Measurements from ENCODE around the gene MCM9. TPM values are rescaled to one million over a fixed set of nuclear protein-coding genes. Genes with fewer than 3 reads are reported as not detected.

The MCM9 gene
- total RNA-seq, 1 experiment from 2014 or later: 18.6 TPM

GRCh38 chr6:118871331-118871730, 63.6 kb downstream of the MCM9 start:
- Histone ChIP-seq H2BK120ac (ENCODE audit: low read depth, low read length, poor library complexity, severe bottlenecking) (no peak overlapping the region), H2BK12ac (ENCODE audit: insufficient read length, low read depth, low read length) (no peak overlapping the region), H2AFZ (ENCODE audit: low read length) (no peak overlapping the region), H3K4ac (ENCODE audit: low read depth, low read length) (no peak overlapping the region), H3K14ac (ENCODE audit: insufficient read depth, low read length) (no peak overlapping the region), H4K20me1 (ENCODE audit: control insufficient read depth, insufficient read depth, insufficient read length) (no peaks in the 10 kb centered on the region), H2BK20ac (ENCODE audit: low read depth, low read length, poor library complexity, severe bottlenecking) (no peak overlapping the region), H3K23me2 (ENCODE audit: insufficient read length, low read depth, low read length, poor library complexity, severe bottlenecking) (no peaks in the 10 kb centered on the region), H3K56ac (ENCODE audit: insufficient read length, low read depth, low read length) (no peak overlapping the region), H3K27me3 (ENCODE audit: insufficient read depth, low read length) (no peaks in the 10 kb centered on the region), H2BK15ac (ENCODE audit: low read depth, low read length) (no peak overlapping the region), H3K27ac (ENCODE audit: insufficient read length, low read depth, low read length) (no peak overlapping the region), H3K18ac (ENCODE audit: insufficient read length, low read depth, low read length) (no peak overlapping the region), H3K9me3 (ENCODE audit: control insufficient read depth, low read depth, low read length) (no peaks in the 10 kb centered on the region), H2AK5ac (ENCODE audit: insufficient read length, low read length) (no peak overlapping the region), H4K5ac (ENCODE audit: insufficient read length, low read depth, low read length) (no peak overlapping the region), H3T11ph (ENCODE audit: low read length) (no peak overlapping the region), H4K8ac (replicated peaks; ENCODE audit: insufficient read length, low read depth, low read length) (no peak overlapping the region), H3K23ac (ENCODE audit: insufficient read length, low read depth, low read length) (no peak overlapping the region), H3K79me1 (ENCODE audit: insufficient read depth, low read depth, low read length, poor library complexity, severe bottlenecking) (no peaks in the 10 kb centered on the region), H3K4me2 (ENCODE audit: insufficient read depth, insufficient read length, low read length) (no peak overlapping the region), H3K79me2 (ENCODE audit: insufficient read depth, low read length) (no peaks in the 10 kb centered on the region), H3K9ac (ENCODE audit: extremely low read depth, insufficient read length, low read length) (no peak overlapping the region), H3K4me1 (ENCODE audit: insufficient read depth, low read length) (no peaks in the 10 kb centered on the region), H4K91ac (ENCODE audit: insufficient read length, low read depth, low read length) (no peak overlapping the region), H2BK5ac (ENCODE audit: insufficient read length, low read length) (no peak overlapping the region)
- no peak overlapping the region for H3K4me3 Mint-ChIP-seq
- H3K27ac Mint-ChIP-seq: no peak overlapping the region
- peaks cover 0 to 2% (median 0%) of the 10 kb centered on the region in 3 experiments; a peak in 2 of 7 replicates for H3K36me3 Mint-ChIP-seq (ENCODE audit: insufficient read depth in 1 of 3, low read depth in 3 of 3)
- no peak for TF ChIP-seq CTCF (conservative IDR thresholded peaks at IDR 0.05)
- peaks cover 0 to 3% of the 10 kb centered on the region in 2 experiments; a peak in 3 of 5 replicates for H3K9me3 Mint-ChIP-seq
- no peak for DNase-seq
- H3K27me3 Mint-ChIP-seq (ENCODE audit: low read depth): no peaks in the 10 kb centered on the region
- 0 out of 4 replicates have a peak, but pooled peaks cover 0 to 2% of the 10 kb centered on the region in 2 experiments for H3K4me1 Mint-ChIP-seq
- no CpG with 5 or more reads among the region's 5 CpGs for WGBS (ENCODE audit: extremely low coverage, insufficient read length, low lambda C conversion rate)

All from H9 (cell line).